Vagina (tissue), 2 donors: Measurements from ENCODE around the gene ORM2.
"Not testable (repeated sequence)": the region's sequence is repeated elsewhere in the genome, so short reads cannot be mapped to it uniquely, and the experiment has no call there.

Experiments used
- POLR2A ChIP-seq, 2 donors: fragments of 450-650 bp; IDR thresholded peaks; one replicate each; pipeline ENCODE4 v1.6.1; 2017; ENCODE audit warnings: antibody characterized with exemption in 2 of 2, mild to moderate bottlenecking in 2 of 2, moderate library complexity in 2 of 2
- POLR2AphosphoS5 ChIP-seq, 2 donors: sonication (generic); formaldehyde crosslinking; IDR thresholded peaks; one replicate each; pipeline ENCODE4 v1.9.0; 2017; ENCODE audit warnings: antibody characterized with exemption in 2 of 2, mild to moderate bottlenecking in 2 of 2, low read depth in 1 of 2; ENCODE audit not compliant: insufficient read depth in 1 of 2
- TF ChIP-seq, protein P1 (sequence below), 3 experiments: fragments of 450-650 bp in 2 of 3; fragments of 200-600 bp in 1 of 3; sonication (generic) in 1 of 3; IDR thresholded peaks; one replicate each; pipeline ENCODE4 v1.5.1; 2017 to 2019; ENCODE audit warnings: antibody characterized with exemption in 3 of 3, mild to moderate bottlenecking in 2 of 3, moderate library complexity in 2 of 3

DNA sequence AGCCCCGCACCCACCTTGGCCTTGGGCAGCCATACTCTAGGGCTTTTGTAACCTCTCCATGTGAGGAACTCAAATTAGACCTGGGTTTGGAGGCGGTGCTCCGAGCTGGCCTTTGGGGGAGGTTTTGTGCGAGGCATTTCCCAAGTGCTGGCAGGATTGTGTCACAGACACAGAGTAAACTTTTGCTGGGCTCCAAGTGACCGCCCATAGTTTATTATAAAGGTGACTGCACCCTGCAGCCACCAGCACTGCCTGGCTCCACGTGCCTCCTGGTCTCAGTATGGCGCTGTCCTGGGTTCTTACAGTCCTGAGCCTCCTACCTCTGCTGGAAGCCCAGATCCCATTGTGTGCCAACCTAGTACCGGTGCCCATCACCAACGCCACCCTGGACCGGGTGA lies at the start of gene ORM2:
- TF ChIP-seq, protein P1, sequence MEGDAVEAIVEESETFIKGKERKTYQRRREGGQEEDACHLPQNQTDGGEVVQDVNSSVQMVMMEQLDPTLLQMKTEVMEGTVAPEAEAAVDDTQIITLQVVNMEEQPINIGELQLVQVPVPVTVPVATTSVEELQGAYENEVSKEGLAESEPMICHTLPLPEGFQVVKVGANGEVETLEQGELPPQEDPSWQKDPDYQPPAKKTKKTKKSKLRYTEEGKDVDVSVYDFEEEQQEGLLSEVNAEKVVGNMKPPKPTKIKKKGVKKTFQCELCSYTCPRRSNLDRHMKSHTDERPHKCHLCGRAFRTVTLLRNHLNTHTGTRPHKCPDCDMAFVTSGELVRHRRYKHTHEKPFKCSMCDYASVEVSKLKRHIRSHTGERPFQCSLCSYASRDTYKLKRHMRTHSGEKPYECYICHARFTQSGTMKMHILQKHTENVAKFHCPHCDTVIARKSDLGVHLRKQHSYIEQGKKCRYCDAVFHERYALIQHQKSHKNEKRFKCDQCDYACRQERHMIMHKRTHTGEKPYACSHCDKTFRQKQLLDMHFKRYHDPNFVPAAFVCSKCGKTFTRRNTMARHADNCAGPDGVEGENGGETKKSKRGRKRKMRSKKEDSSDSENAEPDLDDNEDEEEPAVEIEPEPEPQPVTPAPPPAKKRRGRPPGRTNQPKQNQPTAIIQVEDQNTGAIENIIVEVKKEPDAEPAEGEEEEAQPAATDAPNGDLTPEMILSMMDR (IDR thresholded peaks at IDR 0.05) = not testable (repeated sequence)
- TF ChIP-seq POLR2A (IDR thresholded peaks at IDR 0.05); POLR2AphosphoS5 (IDR thresholded peaks at IDR 0.05; ENCODE audit: insufficient read depth in 1 of 2, low read depth in 1 of 2): not testable (repeated sequence)
